ENCODE results near the gene PRSS53. TPM values are rescaled to one million over a fixed set of nuclear protein-coding genes. Genes with fewer than 3 reads are reported as not detected.
A peak's percentile ranks its signal among the peaks of the same experiment; 100 is the strongest.

PRSS53 gene
- total and polyA plus RNA-seq, 2 experiments from 2014 or later: 0.36 to 2.7 TPM

GRCh38 chr16:31134091-31134571, 45.4 kb upstream of the PRSS53 start:
- Histone ChIP-seq H3K79me2 (replicated peaks; ENCODE audit: insufficient read depth) (peaks cover 8% of the 10 kb centered on the region; the same call in 1 of the 2 replicates), H4K20me1 (replicated peaks; ENCODE audit: insufficient read depth) (no peaks in the 10 kb centered on the region; the same call in 1 of the 2 replicates), H2AFZ (no peak overlapping the region), H3K27me3 (ENCODE audit: insufficient read depth) (no peaks in the 10 kb centered on the region), H3K4me2 (peak overlapping the region; percentile 79), H3K27ac (ENCODE audit: low read depth) (peak overlapping the region; percentile 97), H3F3A (replicated peaks; ENCODE audit: low read depth) (peaks cover 3% of the 10 kb centered on the region; the same call in 1 of the 2 replicates), H3K4me3 (peak overlapping the region; percentile 94), H3K36me3 (ENCODE audit: insufficient read depth) (peaks cover 9% of the 10 kb centered on the region), H3K9me2 (ENCODE audit: insufficient read depth) (no peaks in the 10 kb centered on the region), H3K4me1 (ENCODE audit: insufficient read depth) (peaks cover 37% of the 10 kb centered on the region)
- TF ChIP-seq CREB1 (CRISPR knock-in tag; IDR thresholded peaks at IDR 0.05; ENCODE audit: low read depth) (no peak), POLR2AphosphoS5 (IDR thresholded peaks at IDR 0.05; ENCODE audit: low read depth) (peak; percentile 5; the same call in 1 of the 2 replicates)
- DNase-seq (ENCODE audit: low spot score) (peak; percentile 61), ATAC-seq (peak; percentile 5)
- Mint-ChIP-seq H3K4me1 (peaks cover 67% of the 10 kb centered on the region), H3K27ac (peak overlapping the region; percentile 98), H3K27me3 (ENCODE audit: insufficient read depth, low read depth, poor library complexity) (peaks cover 28% of the 10 kb centered on the region), H3K36me3 (ENCODE audit: low read depth) (peaks cover 37% of the 10 kb centered on the region), H3K9me3 (no peaks in the 10 kb centered on the region; the same call in 2 of the 3 replicates), H3K4me3 (peak overlapping the region; percentile 94)

- H3K4me3 ChIP-seq: no peak overlapping the region; the same call in 1 of the 2 replicates
- peaks cover 38% of the 10 kb centered on the region for H3K36me3 Mint-ChIP-seq (ENCODE audit: low read depth)
- H3K36me3 ChIP-seq (ENCODE audit: insufficient read depth): peaks cover 9% of the 10 kb centered on the region
- peaks cover 56% of the 10 kb centered on the region for H3K4me1 Mint-ChIP-seq
- H3K9me2 ChIP-seq (ENCODE audit: insufficient read depth): no peaks in the 10 kb centered on the region
- peaks cover 8% of the 10 kb centered on the region; the same call in 1 of the 2 replicates for H3K79me2 ChIP-seq (replicated peaks; ENCODE audit: insufficient read depth)
- TF ChIP-seq REST (IDR thresholded peaks at IDR 0.05; ENCODE audit: unreplicated experiment): no peak
- no peak overlapping the region for H2AFZ ChIP-seq
- peaks cover 29% of the 10 kb centered on the region for H3K4me1 ChIP-seq (ENCODE audit: insufficient read depth)
- no peaks in the 10 kb centered on the region for H3K27me3 ChIP-seq (ENCODE audit: insufficient read depth)
- H3K27ac Mint-ChIP-seq: peak overlapping the region; percentile 98
- peaks cover 3% of the 10 kb centered on the region; the same call in 1 of the 2 replicates for H3F3A ChIP-seq (replicated peaks; ENCODE audit: low read depth)
- no peaks in the 10 kb centered on the region; the same call in 1 of the 2 replicates for H4K20me1 ChIP-seq (replicated peaks; ENCODE audit: insufficient read depth)
- no peak for DNase-seq (ENCODE audit: low spot score)
- H3K27me3 Mint-ChIP-seq (ENCODE audit: insufficient read depth, low read depth, poor library complexity): peaks cover 27% of the 10 kb centered on the region
- peak overlapping the region; percentile 94 for H3K4me3 Mint-ChIP-seq
- H3K27ac ChIP-seq (ENCODE audit: low read depth): no peak overlapping the region
- no peaks in the 10 kb centered on the region; the same call in 2 of the 3 replicates for H3K9me3 Mint-ChIP-seq
- ATAC-seq: no peak
- H3K4me2 ChIP-seq: no peak overlapping the region
Measured at GRCh38 chr16:31133046-31133501, 44.3 kb upstream of the PRSS53 start.

- H3K36me3 Mint-ChIP-seq (ENCODE audit: low read depth): peaks cover 44% of the 10 kb centered on the region
- TF ChIP-seq, protein P1, sequence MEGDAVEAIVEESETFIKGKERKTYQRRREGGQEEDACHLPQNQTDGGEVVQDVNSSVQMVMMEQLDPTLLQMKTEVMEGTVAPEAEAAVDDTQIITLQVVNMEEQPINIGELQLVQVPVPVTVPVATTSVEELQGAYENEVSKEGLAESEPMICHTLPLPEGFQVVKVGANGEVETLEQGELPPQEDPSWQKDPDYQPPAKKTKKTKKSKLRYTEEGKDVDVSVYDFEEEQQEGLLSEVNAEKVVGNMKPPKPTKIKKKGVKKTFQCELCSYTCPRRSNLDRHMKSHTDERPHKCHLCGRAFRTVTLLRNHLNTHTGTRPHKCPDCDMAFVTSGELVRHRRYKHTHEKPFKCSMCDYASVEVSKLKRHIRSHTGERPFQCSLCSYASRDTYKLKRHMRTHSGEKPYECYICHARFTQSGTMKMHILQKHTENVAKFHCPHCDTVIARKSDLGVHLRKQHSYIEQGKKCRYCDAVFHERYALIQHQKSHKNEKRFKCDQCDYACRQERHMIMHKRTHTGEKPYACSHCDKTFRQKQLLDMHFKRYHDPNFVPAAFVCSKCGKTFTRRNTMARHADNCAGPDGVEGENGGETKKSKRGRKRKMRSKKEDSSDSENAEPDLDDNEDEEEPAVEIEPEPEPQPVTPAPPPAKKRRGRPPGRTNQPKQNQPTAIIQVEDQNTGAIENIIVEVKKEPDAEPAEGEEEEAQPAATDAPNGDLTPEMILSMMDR (conservative IDR thresholded peaks at IDR 0.05; ENCODE audit: low read depth in 2 of 2): no peak
- TF ChIP-seq POLR2AphosphoS5 (IDR thresholded peaks at IDR 0.05; ENCODE audit: low read depth): no peak
- no peak for TF ChIP-seq CREB1 (CRISPR knock-in tag; IDR thresholded peaks at IDR 0.05; ENCODE audit: low read depth)
- TF ChIP-seq NANOG (IDR thresholded peaks at IDR 0.05; ENCODE audit: borderline replicate concordance): no peak
- TF ChIP-seq, protein P2, sequence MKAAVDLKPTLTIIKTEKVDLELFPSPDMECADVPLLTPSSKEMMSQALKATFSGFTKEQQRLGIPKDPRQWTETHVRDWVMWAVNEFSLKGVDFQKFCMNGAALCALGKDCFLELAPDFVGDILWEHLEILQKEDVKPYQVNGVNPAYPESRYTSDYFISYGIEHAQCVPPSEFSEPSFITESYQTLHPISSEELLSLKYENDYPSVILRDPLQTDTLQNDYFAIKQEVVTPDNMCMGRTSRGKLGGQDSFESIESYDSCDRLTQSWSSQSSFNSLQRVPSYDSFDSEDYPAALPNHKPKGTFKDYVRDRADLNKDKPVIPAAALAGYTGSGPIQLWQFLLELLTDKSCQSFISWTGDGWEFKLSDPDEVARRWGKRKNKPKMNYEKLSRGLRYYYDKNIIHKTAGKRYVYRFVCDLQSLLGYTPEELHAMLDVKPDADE (IDR thresholded peaks at IDR 0.05): no peak
- no peak for TF ChIP-seq EZH2phosphoT487 (IDR thresholded peaks at IDR 0.05; ENCODE audit: unreplicated experiment)
- TF ChIP-seq JUNB (IDR thresholded peaks at IDR 0.05; ENCODE audit: unreplicated experiment): no peak
Measured at GRCh38 chr16:31132303-31132979, 43.7 kb upstream of the PRSS53 start.

More at GRCh38 chr16:31132303-31132979, 43.7 kb upstream of the PRSS53 start:
- peaks cover 3% of the 10 kb centered on the region; the same call in 1 of the 2 replicates for H3F3A ChIP-seq (replicated peaks; ENCODE audit: low read depth)
- peaks cover 28% of the 10 kb centered on the region for H3K4me1 ChIP-seq (ENCODE audit: insufficient read depth)
- H3K4me3 Mint-ChIP-seq: peak overlapping the region; percentile 94
- H3K9me3 Mint-ChIP-seq: no peaks in the 10 kb centered on the region; the same call in 2 of the 3 replicates
- H3K27me3 Mint-ChIP-seq (ENCODE audit: insufficient read depth, low read depth, poor library complexity): peaks cover 27% of the 10 kb centered on the region
- H3K36me3 ChIP-seq (ENCODE audit: insufficient read depth): peaks cover 9% of the 10 kb centered on the region
- no peak overlapping the region for H2AFZ ChIP-seq
- H3K4me1 Mint-ChIP-seq: peaks cover 55% of the 10 kb centered on the region
- DNase-seq (ENCODE audit: low spot score): no peak
- H3K27ac Mint-ChIP-seq: peak overlapping the region; percentile 98; the same call in 1 of the 2 replicates
- H3K9me2 ChIP-seq (ENCODE audit: insufficient read depth): no peaks in the 10 kb centered on the region
- no peak for ATAC-seq
- H4K20me1 ChIP-seq (replicated peaks; ENCODE audit: insufficient read depth): no peaks in the 10 kb centered on the region; the same call in 1 of the 2 replicates
- no peak overlapping the region for H3K4me3 ChIP-seq
- H3K27me3 ChIP-seq (ENCODE audit: insufficient read depth): no peaks in the 10 kb centered on the region
- no peak overlapping the region for H3K27ac ChIP-seq (ENCODE audit: low read depth)
- no peak overlapping the region for H3K4me2 ChIP-seq
- peaks cover 8% of the 10 kb centered on the region; the same call in 1 of the 2 replicates for H3K79me2 ChIP-seq (replicated peaks; ENCODE audit: insufficient read depth)
